Activated gamma-delta T cell (primary cell): ENCODE results near the gene SAMM50.
A peak's percentile ranks its signal among the peaks of the same experiment; 100 is the strongest.

Experiments
- DNase-seq: peaks from one replicate; lab custom pipeline; 2025; lab: John Stamatoyannopoulos, UW

The SAMM50 gene

DNA sequence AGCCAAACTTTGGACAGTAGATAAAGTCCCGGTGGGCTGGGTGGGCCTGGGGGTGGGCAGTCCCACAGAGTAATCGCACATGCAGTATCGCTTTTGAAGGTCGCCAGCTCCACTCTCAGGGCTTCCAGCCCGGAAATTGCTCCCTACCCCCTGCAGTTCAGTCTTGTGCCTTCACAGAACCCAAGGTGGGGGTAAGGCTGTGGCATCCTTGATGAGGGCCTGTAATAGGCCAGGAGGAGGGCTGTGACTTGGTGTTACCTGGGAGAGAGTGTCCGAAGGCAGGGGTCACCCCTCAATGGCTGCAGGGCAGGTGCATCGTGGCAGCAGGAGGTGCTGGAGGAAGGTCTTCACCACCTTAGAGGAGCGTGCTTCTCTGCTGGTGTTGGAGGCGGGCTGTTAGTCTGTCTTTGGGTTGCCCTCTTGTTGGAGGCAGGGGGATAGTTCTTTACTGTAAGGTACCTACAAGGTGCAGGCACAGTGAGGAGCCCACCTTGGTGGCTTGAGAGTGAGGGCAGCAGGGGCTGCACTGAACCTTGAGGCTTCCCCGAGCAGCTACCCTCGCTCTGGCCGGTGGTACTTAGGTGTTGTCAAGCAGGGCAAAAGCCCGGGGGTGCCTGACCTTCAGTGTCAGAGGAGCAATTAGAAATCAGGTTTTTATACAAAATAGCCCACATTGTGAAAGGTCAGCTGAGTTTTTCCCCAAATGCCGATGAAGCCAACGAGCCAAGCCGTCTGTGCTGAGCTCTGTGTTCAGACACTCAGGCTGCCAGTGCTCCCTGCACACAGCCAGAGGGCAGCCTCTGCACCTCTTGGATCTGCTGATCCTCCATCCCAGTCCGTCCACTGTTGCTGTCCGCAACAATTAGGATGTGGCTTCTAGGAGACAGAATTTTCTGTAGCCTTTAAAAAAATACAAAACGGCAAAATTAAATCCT, 21.9 kb downstream of the SAMM50 start:
- no peak for DNase-seq

DNA sequence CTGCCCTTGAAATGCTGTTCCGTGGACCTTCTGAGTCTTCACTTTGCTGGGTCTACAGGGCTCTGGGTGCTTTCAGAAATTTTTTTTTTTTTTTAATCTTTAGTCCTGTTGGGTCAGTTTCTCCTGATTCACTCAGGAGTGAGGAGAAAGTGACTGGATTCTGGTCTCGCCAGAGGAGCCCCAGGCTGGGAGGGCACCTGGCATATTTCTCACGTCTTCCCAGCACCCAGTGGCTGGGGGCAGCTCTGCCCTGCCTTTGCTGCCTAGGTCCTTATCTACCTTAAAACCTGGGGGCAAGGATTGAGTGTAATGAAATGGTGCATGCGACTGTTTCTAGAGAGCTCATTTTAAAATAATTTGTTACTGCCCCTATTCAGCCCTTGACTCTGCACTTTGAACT, 23.3 kb downstream of the SAMM50 start:
- no peak for DNase-seq

DNA sequence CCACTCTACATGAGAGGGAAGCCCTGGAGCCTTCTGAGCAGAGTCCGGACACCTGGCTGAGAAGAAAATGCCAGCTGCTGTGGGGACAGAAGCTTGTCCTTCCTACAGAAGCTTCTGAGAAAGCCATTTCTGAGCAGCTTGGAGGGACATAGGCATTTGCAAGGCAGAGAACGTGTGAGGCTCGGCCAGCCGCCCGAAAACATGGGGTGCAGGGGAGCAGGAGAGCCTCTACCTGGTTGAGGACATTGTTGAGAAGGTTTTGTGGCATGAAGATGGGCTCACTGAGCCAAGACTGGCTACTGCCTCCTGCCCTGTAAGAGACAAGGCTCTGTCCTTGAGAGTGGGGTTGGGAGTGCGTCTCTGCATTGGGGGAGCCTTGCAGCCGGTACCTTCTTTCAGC, 25.3 kb downstream of the SAMM50 start:
- DNase-seq, result no peak

DNA sequence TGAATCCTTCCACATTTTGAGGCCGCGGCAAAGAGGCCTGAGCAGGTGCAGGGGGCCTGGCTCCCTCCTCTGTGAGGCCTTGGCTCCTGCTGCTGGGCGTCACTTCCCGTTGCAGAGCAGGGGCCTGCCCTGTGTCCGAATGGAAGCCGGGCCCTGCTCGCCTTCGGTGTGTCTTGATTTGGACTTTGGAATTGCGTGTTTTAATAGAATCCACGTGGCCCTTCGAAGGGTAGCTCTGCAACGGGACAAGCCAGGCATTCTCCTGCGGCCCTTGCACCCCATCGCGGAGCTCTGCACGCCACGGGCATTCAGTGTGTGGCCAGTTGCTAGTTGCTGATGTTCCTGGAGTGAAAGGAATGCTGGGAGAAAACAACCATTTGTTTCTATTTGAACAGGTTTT, 25.8 kb downstream of the SAMM50 start:
- DNase-seq, result no peak

DNA sequence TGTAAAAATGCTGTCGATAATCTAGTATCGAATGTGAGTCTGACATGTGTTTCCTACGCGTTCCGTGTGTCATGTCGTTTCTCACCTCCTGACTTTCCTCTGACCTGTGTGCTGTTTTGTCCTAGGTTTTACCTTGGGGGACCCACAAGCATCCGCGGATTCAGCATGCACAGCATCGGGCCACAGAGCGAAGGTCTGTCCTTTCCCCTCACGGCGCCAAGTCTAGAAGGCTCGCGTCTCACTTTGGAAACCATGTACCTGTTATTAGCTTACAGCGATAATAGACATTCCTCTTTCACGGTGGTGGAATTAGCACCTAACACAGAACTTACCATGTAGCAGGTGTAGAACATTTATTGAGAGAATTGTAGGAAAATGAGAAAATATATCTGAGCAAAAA, 28.6 kb downstream of the SAMM50 start:
- no peak for DNase-seq

DNA sequence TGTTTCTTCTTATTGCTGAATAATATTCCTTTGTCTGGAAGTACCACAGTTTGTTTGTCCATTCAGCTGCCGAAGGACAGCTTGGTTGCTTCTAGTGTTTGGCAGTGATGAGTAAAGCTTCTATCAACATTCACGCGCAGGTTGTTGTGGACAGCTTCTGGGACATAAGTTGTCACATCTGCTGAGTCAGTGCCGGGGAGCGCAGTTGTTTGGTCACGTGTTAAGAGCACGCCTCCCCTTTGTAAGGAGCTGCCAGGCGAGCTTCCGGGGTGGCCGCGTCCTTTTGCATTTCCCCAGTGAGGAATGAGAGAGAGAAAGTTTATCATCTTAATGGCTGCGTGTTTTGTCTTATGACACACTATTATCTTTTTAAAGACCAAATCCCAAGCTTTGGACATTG, 30.3 kb downstream of the SAMM50 start:
- DNase-seq, result no peak

DNA sequence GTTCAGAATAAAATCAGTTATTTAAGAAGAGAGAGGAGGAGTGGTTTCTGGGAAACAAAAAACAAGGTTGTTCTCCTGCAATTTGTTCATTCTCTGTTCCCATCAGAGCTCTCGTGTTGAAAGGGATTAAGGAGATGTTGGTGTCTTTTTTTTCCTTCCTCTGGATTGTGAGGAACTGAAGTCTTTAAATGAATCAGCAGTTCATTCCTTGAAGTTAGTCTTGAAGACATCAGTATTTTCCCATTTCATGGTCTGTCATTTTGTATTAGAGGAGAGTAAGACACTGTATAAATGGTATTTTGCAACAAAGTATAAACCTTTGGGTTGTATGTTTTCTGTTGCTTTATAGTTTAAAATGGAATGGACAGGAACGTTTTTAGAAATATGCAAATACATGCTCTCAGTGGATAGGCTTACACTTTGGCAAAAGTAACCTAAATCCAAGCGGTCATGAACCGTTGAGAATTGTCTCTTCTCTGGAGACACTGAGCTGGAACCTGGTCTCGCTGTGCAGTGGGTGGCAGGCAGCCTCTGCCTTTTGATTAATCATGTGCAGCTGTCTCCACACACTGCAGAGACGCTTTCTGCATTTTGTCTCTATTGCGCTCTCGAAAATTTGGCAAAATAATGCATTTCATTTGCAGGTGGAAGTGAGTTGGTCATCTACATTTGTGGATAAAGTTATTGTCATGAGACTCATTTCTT, 33.0 kb downstream of the SAMM50 start:
- no peak for DNase-seq

DNA sequence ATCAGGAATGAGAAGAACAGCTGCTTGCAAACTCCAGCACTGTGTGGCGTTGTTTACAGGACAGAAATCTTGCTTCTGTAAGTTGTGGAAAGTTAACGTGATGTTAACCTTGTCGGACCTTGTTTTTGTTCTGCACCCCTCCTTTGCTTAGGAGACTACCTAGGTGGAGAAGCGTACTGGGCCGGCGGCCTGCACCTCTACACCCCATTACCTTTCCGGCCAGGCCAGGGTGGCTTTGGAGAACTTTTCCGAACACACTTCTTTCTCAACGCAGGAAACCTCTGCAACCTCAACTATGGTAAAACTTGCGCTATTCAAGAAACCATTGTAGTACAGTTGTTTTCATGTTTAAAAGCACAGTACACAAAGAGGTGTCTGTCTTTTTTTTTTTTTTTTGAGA, 33.7 kb downstream of the SAMM50 start:
- no peak for DNase-seq

DNA sequence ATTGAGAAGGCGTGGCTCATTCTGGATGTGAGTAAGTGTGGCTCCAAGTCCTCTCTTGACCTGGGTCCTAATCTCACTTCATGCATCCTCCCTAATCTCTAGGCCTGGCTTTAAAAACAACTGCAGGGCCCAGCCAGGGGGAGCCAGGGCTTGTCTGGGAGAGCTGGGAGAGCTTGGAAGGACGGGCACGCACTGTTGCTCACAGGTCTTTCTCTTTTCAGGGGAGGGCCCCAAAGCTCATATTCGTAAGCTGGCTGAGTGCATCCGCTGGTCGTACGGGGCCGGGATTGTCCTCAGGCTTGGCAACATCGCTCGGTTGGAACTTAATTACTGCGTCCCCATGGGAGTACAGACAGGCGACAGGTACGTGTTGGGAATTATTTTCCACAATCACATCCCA, 34.8 kb downstream of the SAMM50 start:
- no peak for DNase-seq

DNA sequence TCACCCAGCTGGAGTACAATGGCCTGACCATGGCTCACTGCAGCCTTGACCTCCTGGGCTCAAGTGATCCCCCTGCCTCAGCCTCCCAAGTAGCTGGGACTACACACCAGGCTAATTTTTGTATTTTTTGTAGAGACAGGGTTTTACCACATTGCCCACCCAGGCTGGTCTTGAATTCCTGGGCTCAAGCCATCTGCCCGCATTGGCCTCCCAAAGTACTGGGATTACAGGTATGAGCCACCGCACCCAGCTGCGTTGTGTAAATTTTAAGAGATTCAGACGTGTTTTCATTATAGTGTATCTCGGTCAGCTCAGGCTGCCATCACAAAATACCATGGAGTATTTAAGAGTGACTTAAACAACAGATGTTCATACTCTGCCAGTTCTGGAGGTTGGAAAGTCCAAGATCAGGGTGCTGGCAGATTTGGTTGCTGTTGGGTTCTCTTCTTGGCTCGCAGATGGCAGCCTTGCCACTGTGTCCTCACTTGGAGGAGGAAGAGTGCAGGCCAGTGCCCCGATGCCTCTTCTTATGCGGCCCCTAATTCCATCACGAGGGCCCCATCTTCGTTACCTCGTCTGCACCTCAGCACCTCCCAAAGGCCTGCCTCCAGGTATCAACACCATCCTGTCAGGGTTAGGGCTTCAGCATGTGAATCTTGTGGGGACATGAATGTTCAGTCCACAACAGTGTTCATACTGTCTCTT, 36.2 kb downstream of the SAMM50 start:
- no peak for DNase-seq

DNA sequence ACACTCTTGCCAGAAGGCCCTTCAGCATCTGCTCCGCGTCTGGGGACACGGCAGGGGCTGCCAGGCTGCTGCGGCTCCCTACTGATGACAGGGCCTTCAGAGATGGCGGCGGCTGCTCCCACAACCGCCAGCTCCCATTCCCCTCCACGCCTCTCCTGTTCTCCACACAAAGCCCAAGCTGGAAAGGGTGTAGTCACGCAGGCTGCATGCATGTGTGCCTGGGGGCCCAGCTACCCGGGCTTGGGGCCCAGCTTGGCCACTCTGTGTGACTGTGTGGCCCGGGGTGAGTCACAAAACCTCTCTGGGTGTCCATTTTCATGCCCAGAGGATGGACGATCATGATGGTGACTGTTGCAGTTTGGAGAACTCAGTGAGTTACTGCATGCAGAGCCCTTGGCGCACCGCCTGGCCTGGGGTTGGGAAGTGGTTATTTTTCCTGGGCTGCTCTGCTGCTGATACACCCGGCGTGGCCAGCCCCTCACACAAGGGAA, 37.1 kb downstream of the SAMM50 start:
- no peak for DNase-seq

DNA sequence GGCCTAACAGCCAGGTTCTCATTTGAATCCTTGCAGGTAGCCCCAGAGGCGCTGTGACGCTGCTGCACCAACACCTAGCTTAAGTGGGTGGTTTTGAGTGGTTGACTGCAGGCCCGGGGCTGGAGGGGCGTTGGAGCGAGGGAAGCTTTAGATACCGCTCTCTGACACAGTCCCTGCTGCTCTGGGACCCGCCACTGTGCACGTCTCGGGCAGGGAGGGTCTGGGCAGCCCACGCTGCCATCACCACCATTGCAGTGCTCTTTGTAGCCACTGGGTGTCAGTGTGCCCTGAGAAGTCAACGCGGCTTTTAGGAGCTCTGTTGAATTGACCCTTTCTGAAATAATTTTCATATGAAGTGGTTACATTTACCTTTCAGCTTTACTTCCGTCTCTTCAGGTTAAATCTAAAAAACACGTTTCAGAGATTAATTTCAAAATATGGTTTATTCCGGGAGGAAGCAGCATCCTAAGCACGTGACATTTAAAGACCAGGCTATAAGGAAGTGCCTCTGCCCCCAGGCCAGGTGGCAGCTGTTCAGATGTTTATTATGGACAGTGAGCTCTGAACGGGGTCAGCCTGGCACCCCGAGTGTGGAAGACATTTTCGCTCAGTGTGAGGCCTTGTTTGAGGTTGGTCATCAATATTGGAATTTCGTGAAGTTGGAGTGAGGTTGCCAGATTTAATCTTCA, 38.0 kb downstream of the SAMM50 start:
- no peak for DNase-seq

DNA sequence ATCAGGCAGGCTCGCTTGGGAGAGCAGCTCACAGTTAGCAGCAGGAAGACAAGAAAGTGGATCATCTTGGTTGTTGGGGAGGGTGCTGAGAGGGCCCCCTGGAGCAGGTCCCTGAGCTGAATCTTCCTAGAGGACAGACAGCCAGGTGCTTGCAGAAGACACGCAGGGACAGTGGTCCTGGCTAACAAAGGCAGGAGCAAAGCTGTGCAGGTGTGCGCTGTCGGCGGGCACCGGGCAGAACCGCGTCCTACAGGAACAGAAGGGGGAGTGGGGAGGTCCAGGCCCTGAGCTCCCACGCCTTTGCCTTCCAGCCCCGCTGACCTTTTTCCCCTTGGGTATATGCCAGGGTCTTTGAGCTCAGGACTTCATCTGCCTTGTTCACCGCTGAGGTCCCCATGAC, 38.8 kb downstream of the SAMM50 start:
- DNase-seq, result no peak

DNA sequence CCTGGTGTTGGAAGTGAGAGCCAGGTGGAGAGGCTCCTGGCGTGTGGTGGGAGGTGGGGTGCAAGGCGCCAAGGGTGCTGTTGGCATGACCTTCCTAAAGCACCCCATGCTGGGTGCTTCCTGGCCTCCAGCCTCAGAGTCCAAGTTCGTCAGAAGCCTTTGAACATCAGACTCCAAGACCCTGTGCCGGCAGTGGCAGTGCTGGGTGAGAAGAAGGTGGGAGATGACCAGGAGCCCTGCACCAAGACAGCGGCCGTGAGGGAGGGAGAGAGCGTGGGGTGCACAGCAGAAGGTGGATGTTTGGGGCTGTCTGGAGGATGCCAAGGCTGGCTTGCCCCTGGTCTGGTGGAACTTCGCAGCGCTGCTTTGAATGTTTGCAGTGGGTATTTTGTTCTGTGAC, 39.2 kb downstream of the SAMM50 start:
- no peak for DNase-seq

DNA sequence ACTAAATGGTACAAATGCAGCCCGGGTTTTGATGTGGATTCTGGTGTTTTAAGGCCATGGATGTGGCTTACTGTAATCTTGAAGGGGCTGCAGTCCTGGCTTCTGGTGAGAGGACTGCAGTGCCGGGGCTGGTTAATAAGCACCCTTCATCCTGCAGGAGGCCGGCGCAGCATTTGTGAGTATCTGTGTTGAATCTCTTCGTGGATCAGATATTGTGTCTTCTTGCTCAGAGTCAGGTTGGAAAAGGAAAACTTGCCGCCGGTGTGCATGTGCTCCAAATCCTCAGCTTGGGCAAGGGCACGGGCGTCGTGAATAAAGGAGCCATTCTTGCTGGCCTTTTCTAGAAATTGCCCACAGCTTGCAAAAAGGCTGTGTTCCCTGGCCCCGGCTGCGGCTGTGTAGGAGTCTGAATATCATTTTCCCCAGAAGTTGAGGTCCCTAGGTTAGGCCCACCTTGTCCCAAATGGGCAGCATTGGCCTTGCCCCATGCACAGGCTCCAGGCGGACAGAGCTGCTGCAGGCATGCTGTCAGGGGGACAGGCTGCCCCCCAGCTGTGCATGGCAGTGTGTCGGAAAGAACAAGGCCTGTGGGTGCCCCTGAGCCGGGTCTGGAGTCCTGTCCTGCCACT, 39.9 kb downstream of the SAMM50 start:
- DNase-seq, result no peak

DNA sequence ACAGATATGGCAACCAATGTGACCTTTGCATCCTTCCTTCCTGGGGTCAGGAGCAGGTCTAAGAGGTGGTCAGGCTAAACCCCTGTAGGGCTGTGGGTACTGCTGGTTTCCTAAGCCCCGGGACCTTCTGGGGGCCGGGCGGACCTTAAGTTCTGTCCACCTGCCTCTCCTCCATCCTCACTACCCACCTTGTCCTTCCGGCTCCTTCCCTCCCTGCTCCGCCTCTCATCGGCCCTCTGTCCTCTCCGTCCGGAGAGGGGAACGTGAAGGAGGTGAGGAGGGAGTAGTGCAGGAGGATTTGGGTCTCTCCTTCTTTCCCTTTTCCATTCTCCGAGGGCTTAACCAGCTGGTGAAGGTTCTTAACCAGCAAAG, 40.5 kb downstream of the SAMM50 start:
- no peak for DNase-seq

DNA sequence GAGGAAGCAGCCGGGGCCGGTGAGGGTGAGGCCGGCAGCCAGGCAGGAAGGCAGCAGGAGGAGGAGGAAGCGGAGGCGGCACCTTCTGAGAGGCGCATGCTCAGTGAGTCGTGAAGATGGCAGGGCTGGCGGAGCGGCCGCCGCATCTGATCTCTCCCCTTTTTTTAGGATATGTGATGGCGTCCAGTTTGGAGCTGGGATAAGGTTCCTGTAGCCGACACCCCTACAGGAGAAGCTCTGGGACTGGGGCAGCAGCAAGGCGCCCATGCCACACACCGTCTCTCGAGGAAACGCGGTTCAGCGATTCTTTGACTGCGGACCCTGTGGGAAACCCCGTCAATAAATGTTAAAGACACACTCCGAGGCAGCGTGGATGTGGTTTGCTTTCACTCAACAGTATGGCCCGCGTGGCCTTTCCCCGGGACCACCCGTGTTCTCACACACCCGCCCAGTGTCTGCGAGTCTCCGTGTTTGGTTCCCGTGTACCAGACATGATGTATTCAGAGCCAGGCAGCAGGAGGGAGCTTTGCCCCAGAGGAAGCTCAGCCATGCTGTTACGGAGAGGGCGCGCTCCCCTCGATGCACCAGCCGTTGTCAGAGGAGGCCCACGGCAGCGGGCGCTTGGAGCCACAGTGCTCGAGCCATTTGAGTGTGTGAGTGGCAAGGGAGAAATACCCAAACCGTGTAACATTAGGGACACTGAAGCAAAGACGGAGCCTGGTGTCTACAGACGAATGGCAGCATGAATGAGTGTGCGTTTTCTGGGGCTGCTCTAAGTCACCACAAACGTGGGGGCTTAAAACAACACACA, 41.1 kb downstream of the SAMM50 start:
- peak; percentile 24 for DNase-seq

DNA sequence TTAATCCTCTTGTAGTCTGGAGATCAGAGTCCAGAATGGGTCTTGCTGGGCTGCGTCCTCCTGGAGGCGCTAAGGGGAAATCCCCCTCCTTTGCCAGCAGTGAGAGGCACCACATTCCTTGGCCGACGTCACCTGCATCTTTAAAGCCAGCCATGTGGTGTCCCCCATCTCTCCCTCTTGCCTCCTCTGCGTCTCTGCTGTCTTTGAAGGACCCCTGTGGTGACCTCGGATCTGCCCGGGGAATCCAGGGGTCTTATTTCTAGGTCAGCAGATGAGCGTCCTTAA, 41.7 kb downstream of the SAMM50 start:
- DNase-seq, result no peak

DNA sequence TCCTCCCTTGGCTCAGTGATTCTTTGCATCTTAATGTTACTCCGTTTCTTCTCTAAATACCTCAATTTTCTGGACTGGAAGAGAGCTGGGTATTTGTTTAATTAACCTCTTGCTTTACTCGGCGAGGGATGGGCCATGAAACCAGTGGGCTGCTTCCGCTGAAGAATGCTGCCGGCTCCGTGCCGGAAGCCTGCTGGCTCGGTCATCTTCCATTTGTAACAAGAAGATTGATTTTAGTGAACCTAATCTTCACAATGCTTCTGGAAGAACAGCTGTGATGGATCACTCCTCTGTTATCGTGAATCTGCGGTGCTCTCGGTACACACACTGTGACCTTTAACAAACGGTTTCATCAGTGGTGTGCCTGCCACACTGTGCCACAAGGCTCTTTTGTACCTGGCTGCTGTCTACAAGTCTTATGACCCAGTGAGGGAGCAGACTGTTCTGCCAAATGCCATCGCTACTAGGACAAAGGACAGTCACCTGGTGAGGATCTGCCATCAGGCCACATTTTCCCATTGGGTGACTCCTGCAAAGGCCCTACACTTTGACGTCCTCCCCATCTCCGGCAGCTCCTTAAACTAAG, 43.5 kb downstream of the SAMM50 start:
- no peak for DNase-seq

DNA sequence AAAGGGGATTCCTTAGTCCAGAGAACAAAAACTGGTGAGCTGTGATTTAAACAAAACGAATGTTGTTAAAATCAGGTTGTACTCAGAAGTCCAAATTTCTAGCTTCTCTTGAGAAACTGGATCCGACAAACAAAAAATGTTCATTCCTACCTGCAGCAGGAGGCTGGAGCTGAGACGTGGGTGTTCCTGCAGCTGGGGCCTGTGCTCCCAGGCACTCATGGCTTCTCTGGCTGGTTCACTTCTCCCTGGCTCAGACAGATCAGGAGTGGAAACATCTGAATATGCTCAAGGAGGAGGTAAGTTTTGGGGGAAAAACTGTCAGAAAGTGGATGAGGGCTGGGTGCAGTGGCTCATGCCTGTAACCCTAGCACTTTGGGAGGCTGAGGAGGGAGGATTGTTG, 44.1 kb downstream of the SAMM50 start:
- no peak for DNase-seq

DNA sequence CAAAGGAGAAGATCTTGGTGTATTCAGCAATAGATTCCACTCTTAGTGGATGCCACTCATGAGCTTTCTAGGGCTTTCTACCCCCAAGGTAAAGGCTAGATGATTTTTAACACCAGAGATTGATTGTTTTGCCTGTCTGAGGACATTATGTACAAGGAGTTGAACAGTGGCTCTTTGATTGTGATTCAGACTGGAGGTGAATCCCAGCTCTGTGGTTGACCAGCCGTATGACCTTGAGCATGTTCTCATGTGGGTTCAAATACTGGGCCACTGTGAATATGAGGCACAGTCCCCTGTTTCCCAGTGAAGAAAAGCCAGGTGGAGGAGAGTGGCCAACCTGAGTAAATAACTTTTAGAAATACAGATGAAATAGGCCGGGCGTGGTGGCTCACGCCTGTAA, 44.9 kb downstream of the SAMM50 start:
- no peak for DNase-seq
